HUES48 (cell line): ENCODE results near the gene RHBDL2.

ENCODE experiments used
- H3K27ac ChIP-seq: one replicate; pipeline ENCODE4 v1.7.0; 2013; ENCODE audit warnings: low read depth, low read length, inconsistent platforms
- H3K27me3 ChIP-seq: 2 replicates; pipeline ENCODE4 v1.6.1; 2013; ENCODE audit warnings: mild to moderate bottlenecking, low read length; ENCODE audit not compliant: control insufficient read depth, insufficient read depth
- H3K36me3 ChIP-seq: 2 replicates; pipeline ENCODE4 v1.6.1; 2013; ENCODE audit warnings: low read length; ENCODE audit not compliant: control insufficient read depth, insufficient read depth
- H3K4me1 ChIP-seq: 2 replicates; pipeline ENCODE4 v1.6.1; 2013; ENCODE audit warnings: mild to moderate bottlenecking, low read length; ENCODE audit not compliant: control insufficient read depth, insufficient read depth
- H3K4me3 ChIP-seq: 2 replicates; pipeline ENCODE4 v1.5.1; 2013; ENCODE audit warnings: mild to moderate bottlenecking, low read depth, low read length
- H3K9ac ChIP-seq: 2 replicates; pipeline ENCODE4 v1.6.1; 2013; ENCODE audit warnings: mild to moderate bottlenecking, low read depth, low read length, moderate library complexity
- H3K9me3 ChIP-seq: 2 replicates; pipeline ENCODE4 v1.6.1; 2013; ENCODE audit warnings: low read length; ENCODE audit not compliant: control insufficient read depth, insufficient read depth

RHBDL2 gene

GRCh38 chr1:38962560-38962959 is 20.9 kb upstream of the RHBDL2 start:
- Histone ChIP-seq H3K27ac (no peak overlapping the region), H3K4me1 (peaks cover 7% of the 10 kb centered on the region; the same call in 1 of the 2 replicates), H3K27me3 (no peaks in the 10 kb centered on the region), H3K9ac (no peak overlapping the region), H3K36me3 (no peaks in the 10 kb centered on the region), H3K4me3 (no peak overlapping the region), H3K9me3 (no peaks in the 10 kb centered on the region)

- H3K36me3 ChIP-seq, result no peaks in the 10 kb centered on the region
- peaks cover 7% of the 10 kb centered on the region; the same call in 1 of the 2 replicates for H3K4me1 ChIP-seq
- no peak overlapping the region for H3K9ac ChIP-seq
- no peaks in the 10 kb centered on the region for H3K9me3 ChIP-seq
- no peak overlapping the region for H3K4me3 ChIP-seq
- no peaks in the 10 kb centered on the region for H3K27me3 ChIP-seq
- no peak overlapping the region for H3K27ac ChIP-seq
Observed at GRCh38 chr1:38962113-38962512, 20.5 kb upstream of the RHBDL2 start.

DNA sequence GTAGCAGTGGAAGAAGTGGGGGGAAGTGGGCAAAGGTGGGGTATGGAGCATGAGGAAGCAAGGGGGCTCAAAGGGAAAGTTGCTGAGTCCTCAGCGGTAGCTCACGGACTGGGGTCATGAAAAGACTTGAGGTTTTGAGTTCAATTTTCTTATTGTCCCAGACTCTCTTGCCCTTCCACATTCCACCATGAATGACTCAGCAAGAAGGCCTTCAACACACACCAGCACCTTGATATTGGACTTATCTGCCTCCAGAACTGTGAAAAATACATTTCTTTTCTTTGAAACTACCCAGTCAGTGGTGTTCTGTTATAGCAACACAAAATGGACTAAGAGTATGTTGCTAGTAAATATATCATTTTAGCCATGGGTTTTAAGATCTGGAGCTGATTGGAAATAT is 17.3 kb upstream of the RHBDL2 start:
- H3K9me3 ChIP-seq, result no peaks in the 10 kb centered on the region
- no peak overlapping the region for H3K27ac ChIP-seq
- H3K9ac ChIP-seq, result no peak overlapping the region
- H3K36me3 ChIP-seq, result no peaks in the 10 kb centered on the region
- H3K4me1 ChIP-seq, result peaks cover 7% of the 10 kb centered on the region; the same call in 1 of the 2 replicates
- H3K27me3 ChIP-seq, result no peaks in the 10 kb centered on the region
- no peak overlapping the region for H3K4me3 ChIP-seq

DNA sequence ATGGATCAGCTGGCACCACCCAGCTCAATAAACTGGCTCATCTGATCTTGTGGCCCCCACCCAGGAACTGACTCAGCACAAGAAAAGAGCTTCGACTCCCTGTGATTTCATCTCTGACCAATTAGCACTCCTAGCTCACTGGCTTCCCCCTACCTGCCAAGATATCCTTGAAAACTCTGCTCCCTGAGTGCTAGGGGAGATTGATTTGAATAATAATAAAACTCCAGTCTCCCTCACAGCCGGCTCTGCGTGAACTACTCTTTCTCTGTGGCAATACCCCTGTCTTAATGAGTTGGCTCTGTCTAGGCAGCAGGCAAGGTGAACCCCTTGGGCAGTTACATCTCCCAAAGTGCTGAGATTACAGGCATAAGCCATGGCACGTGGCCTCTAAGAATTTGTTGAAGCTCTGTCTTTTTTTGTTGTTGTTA is 11.8 kb upstream of the RHBDL2 start:
- H3K4me3 ChIP-seq, result no peak overlapping the region
- no peaks in the 10 kb centered on the region for H3K36me3 ChIP-seq
- H3K4me1 ChIP-seq, result peaks cover 5% of the 10 kb centered on the region
- peak overlapping the region; percentile 80 for H3K27ac ChIP-seq
- H3K9ac ChIP-seq, result no peak overlapping the region
- no peaks in the 10 kb centered on the region for H3K9me3 ChIP-seq
- H3K27me3 ChIP-seq, result no peaks in the 10 kb centered on the region

DNA sequence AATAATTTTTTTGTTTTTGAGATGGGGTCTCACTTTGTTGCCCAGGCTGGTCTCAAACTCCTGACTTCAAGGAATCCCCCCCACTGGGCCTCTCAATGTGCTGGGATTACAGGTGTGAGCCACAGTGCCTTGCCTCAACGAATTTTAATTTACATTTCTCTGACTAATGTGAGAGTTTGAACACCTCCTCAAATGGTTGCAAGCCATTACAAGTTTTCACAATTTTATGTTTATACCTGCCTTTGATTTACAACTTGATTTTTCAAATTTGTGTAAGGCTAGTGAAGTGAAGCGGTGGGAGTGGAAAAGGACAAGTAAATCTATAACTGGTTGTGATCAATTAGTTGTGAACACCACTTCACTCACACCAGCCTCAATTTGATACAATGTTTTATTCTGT is 8.9 kb upstream of the RHBDL2 start:
- Histone ChIP-seq H3K27ac (no peak overlapping the region), H3K9ac (no peak overlapping the region), H3K4me1 (peaks cover 5% of the 10 kb centered on the region), H3K36me3 (no peaks in the 10 kb centered on the region), H3K9me3 (no peaks in the 10 kb centered on the region), H3K4me3 (no peak overlapping the region), H3K27me3 (no peaks in the 10 kb centered on the region)

DNA sequence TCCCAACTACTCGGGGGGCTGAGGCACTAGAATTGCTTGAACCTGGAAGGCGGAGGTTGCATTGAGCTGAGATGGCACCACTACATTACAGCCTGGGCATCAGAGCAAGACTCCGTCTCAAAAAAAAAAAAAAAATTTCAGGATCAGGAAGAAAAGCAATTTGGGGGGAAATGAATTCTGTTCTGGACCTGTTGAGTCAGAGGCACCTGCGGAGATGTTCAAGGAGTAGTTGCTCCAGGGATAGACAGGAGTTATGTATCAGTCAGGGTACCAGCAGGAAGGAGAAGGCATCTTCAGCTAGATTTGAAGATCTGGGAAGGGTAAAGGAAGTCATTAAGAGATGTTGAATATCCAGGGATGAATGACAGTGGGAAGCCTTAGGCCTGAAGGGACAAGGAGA is 2.9 kb upstream of the RHBDL2 start:
- Histone ChIP-seq H3K36me3 (no peaks in the 10 kb centered on the region), H3K9ac (no peak overlapping the region), H3K4me3 (no peak overlapping the region), H3K9me3 (no peaks in the 10 kb centered on the region), H3K27ac (no peak overlapping the region), H3K27me3 (no peaks in the 10 kb centered on the region), H3K4me1 (peaks cover 6% of the 10 kb centered on the region; the same call in 1 of the 2 replicates)

DNA sequence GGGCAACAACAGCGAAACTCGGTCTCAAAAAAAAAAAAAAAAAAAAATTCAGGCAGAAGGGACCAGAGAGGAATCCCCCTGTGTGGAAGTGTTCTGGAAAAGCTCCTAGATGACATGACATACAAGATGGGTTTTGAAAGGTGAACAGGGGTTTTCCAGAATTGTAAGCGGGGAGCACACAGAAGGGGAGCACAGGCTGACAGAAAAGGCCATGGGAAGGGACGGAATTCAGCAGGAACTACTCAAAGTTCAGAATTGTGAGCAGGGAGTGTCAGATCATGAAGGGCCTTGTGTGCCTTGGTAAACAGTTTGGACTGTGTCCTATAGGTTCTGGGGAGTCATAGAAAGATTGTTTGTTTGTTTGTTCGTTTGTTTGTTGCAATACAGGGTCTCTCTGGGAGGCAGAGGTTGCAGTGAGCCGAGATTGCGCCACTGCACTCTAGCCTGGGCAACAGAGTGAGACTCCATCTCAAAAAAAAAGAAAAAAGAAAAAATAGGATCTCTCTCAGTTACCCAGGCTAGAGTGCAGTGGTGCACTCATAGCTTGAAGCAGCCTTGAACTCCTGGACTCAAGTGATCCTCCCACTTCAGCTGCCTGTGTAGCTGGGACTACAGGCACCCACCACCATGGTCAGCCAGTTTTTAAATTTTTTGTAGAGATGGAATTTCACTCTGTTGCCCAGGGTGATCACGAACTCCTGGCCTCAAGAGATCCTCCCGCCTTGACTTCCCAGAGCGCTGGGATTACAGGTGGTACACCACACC is 1.2 kb upstream of the RHBDL2 start:
- H3K27ac ChIP-seq, result no peak overlapping the region
- H3K9me3 ChIP-seq, result no peaks in the 10 kb centered on the region
- no peaks in the 10 kb centered on the region for H3K27me3 ChIP-seq
- no peak overlapping the region for H3K9ac ChIP-seq
- H3K4me1 ChIP-seq, result peaks cover 6% of the 10 kb centered on the region; the same call in 1 of the 2 replicates
- H3K36me3 ChIP-seq, result no peaks in the 10 kb centered on the region
- no peak overlapping the region for H3K4me3 ChIP-seq

DNA sequence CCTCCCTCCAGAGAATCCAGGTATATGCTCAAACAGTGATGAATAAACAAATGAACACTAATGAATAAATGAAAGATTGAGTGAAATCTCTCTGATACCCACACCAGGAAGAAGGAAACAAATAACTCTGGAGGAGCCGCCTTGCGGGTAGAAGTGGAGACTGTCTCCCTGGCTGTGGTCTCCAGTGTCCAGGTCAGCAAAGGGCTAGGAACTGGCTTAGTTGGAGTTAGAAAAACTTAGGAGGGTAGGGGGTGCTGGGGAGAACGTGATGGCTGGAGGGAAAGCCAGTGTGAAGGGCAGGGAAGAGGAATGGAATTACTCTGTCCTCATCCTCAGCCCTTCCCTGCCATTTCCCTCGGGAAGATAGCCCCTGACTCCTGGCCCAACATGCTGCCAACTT is 537 bp downstream of the RHBDL2 start:
- no peak overlapping the region for H3K27ac ChIP-seq
- H3K4me1 ChIP-seq, result peaks cover 6% of the 10 kb centered on the region; the same call in 1 of the 2 replicates
- H3K4me3 ChIP-seq, result no peak overlapping the region; the same call in 1 of the 2 replicates
- no peaks in the 10 kb centered on the region for H3K36me3 ChIP-seq
- no peaks in the 10 kb centered on the region for H3K9me3 ChIP-seq
- no peak overlapping the region for H3K9ac ChIP-seq
- no peaks in the 10 kb centered on the region for H3K27me3 ChIP-seq

DNA sequence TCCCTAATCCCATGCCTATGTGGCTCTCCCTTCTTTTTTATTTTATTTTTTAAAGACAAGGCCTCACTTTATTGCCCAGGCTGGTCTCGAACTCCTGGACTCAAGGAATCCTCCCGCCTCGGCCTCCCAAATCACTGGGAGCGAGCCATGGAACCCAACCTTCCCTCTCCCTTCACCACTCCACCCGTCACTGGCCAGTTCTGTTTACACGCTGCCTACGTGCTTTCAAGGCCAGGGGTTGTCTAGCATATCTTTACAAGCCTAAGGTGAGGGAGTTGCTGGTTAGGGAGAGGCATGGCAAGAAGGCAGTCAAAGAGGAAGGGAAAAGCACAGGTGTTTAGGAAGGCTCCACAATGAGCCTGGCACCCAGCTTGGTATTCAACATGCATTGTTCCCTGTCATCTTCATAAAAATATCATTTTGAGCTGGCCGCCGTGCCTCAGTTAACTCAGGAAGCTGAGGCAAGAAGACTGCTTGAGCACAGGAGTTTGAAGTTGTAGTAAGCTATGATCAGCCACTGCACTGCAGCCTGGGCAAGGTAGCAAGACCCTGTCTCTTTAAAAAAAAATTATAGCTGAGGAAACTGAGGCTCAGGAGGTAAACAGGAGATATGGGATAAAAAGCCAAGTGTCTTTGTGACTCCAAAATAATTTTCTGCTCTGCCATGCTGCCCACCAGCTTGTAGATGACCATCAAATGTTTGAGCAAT is 1.1 kb downstream of the RHBDL2 start:
- Histone ChIP-seq H3K4me3 (no peak overlapping the region), H3K27me3 (no peaks in the 10 kb centered on the region), H3K4me1 (peaks cover 6% of the 10 kb centered on the region; the same call in 1 of the 2 replicates), H3K9me3 (no peaks in the 10 kb centered on the region), H3K9ac (no peak overlapping the region), H3K36me3 (no peaks in the 10 kb centered on the region), H3K27ac (no peak overlapping the region)

GRCh38 chr1:38938722-38939260 is 2.8 kb downstream of the RHBDL2 start:
- no peaks in the 10 kb centered on the region for H3K27me3 ChIP-seq
- H3K4me3 ChIP-seq, result no peak overlapping the region
- H3K9ac ChIP-seq, result no peak overlapping the region
- H3K9me3 ChIP-seq, result no peaks in the 10 kb centered on the region
- peaks cover 6% of the 10 kb centered on the region; the same call in 1 of the 2 replicates for H3K4me1 ChIP-seq
- no peak overlapping the region for H3K27ac ChIP-seq
- no peaks in the 10 kb centered on the region for H3K36me3 ChIP-seq

DNA sequence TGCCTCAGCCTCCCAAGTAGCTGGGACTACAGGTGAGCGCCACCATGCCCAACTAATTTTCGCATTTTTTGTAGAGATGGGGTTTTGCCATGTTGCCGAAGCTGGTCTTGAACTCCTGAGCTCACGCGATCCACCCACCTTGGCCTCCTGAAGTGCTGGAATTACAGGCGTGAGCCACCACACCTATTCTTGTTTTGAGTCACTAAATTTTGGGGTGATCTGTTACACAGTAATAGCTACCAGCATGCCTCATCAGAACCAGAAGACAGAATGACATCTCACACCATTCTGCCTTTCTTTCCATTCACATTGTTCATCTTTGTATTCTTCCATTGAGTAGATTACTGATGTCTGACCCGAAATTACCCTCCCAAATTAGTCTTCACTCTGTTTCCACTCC is 9.1 kb downstream of the RHBDL2 start:
- Histone ChIP-seq H3K36me3 (no peaks in the 10 kb centered on the region), H3K27me3 (no peaks in the 10 kb centered on the region), H3K4me1 (peaks cover 6% of the 10 kb centered on the region; the same call in 1 of the 2 replicates), H3K4me3 (no peak overlapping the region), H3K9ac (no peak overlapping the region), H3K9me3 (no peaks in the 10 kb centered on the region), H3K27ac (no peak overlapping the region)
